ENCODE measurements around the gene KLHL7.
"Not testable (repeated sequence)": the region's sequence is repeated elsewhere in the genome, so short reads cannot be mapped to it uniquely, and the experiment has no call there.

The KLHL7 gene

GRCh38 chr7:23183279-23184012 lies 77.9 kb downstream of the KLHL7 start:
- DNase-seq: no peak

- no peak for DNase-seq
These were observed 78.7 kb downstream of the KLHL7 start for GRCh38 chr7:23184291-23184690.

GRCh38 chr7:23184709-23185359 lies 79.2 kb downstream of the KLHL7 start:
- DNase-seq: peak; percentile 32

- no peak for DNase-seq
These were observed 80.4 kb downstream of the KLHL7 start for GRCh38 chr7:23185980-23186379.

- DNase-seq: no peak
These were observed 85.4 kb downstream of the KLHL7 start for GRCh38 chr7:23191022-23191421.

- DNase-seq: not testable (repeated sequence)
These were observed 88.2 kb downstream of the KLHL7 start for GRCh38 chr7:23193650-23194227.

- DNase-seq: no peak
These were observed 90.7 kb downstream of the KLHL7 start for GRCh38 chr7:23196306-23196705.

- DNase-seq: not testable (repeated sequence)
These were observed 92.2 kb downstream of the KLHL7 start for GRCh38 chr7:23197745-23198144.

GRCh38 chr7:23200331-23200730 lies 94.7 kb downstream of the KLHL7 start:
- no peak for DNase-seq

GRCh38 chr7:23204241-23204640 lies 98.7 kb downstream of the KLHL7 start:
- DNase-seq: no peak

- no peak for DNase-seq
These were observed 100.0 kb downstream of the KLHL7 start for GRCh38 chr7:23205577-23205908.

- no peak for DNase-seq
These were observed 100.6 kb downstream of the KLHL7 start for GRCh38 chr7:23205909-23206767.

- DNase-seq: no peak
These were observed 101.4 kb downstream of the KLHL7 start for GRCh38 chr7:23207021-23207420.

GRCh38 chr7:23207884-23208283 lies 102.3 kb downstream of the KLHL7 start:
- no peak for DNase-seq

GRCh38 chr7:23208316-23208715 lies 102.7 kb downstream of the KLHL7 start:
- no peak for DNase-seq

- DNase-seq: no peak
These were observed 104.9 kb downstream of the KLHL7 start for GRCh38 chr7:23210506-23210905.

- DNase-seq: no peak
These were observed 106.0 kb downstream of the KLHL7 start for GRCh38 chr7:23211589-23211988.

GRCh38 chr7:23212395-23212794 lies 106.8 kb downstream of the KLHL7 start:
- no peak for DNase-seq

- DNase-seq: no peak
These were observed 107.3 kb downstream of the KLHL7 start for GRCh38 chr7:23212841-23213240.

- DNase-seq: no peak
These were observed 108.2 kb downstream of the KLHL7 start for GRCh38 chr7:23213755-23214154.

- no peak for DNase-seq
These were observed 108.8 kb downstream of the KLHL7 start for GRCh38 chr7:23214423-23214822.

GRCh38 chr7:23214938-23215337 lies 109.4 kb downstream of the KLHL7 start:
- no peak for DNase-seq

- DNase-seq: no peak
These were observed 110.4 kb downstream of the KLHL7 start for GRCh38 chr7:23216021-23216420.

All from NCI-H345 (cell line).